HG02840 (cell line): ENCODE data around the gene TSPY4.
"Not testable (repeated sequence)": the region's sequence is repeated elsewhere in the genome, so short reads cannot be mapped to it uniquely, and the experiment has no call there.

Experiments
- ATAC-seq: cut with Tn5 transposase; IDR thresholded peaks from one replicate; pipeline ENCODE4 v1.9.1; 2021; ENCODE audit warnings: mild to moderate bottlenecking, moderate library complexity, moderate number of reproducible peaks; ENCODE audit not compliant: unreplicated experiment, low FRiP score

The TSPY4 gene

GRCh38 chrY:9337164-9337563 is at the start of gene TSPY4:
TSS of gene TSPY4 (plus strand) at chrY:9337464. CDS start at chrY:9337510, 46 bp downstream.
- not testable (repeated sequence) for ATAC-seq

DNA sequence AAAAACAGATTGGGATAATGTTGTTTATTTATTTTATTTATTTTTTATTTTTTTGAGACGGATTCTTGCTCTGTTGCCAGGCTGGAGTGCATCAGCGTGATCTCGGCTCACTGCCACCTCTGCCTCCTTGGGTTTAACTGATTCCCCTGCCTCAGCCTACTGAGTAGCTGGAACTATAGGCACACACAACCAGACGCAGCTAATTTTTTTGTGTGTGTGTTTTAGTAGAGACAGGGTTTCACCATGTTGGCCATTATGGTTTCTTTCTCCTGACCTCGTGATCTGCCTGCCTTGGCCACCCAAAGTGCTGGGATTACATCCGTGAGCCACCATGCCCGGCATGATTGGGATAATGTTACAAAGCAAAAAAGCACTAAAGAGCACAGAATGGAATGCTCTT is 16.3 kb upstream of the TSPY4 start:
- no peak for ATAC-seq

DNA sequence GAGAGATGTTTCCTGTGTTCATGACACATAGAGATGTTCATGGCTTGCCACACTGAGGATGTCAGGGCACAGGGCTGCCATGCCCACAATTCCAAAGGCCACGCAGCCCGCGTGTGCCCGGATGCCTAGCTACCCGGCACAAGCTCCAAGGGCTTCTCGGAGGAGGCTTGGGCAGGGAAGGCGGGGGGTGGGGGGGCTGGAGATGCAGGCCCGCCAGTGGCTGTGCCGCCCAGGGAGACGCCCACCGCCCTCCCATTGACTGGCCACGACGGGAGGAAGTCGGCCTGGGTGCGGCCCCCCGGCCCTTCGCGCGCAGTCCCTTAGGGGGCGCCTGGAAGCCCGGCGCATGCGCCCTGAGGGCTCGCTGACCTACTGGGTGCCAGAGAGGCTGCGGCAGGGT is 20.2 kb downstream of the TSPY4 start, which contains the start of gene TSPY8:
Gene TSPY8 (plus strand): TSS at position 301 of the 400 bp plus-strand sequence. CDS start 46 bp downstream, at position 347.
- ATAC-seq: not testable (repeated sequence)
